ENCODE results near the gene CYBC1.
A peak's percentile ranks its signal among the peaks of the same experiment; 100 is the strongest.
"Not testable (repeated sequence)": the region's sequence is repeated elsewhere in the genome, so short reads cannot be mapped to it uniquely, and the experiment has no call there.

The CYBC1 gene

DNA sequence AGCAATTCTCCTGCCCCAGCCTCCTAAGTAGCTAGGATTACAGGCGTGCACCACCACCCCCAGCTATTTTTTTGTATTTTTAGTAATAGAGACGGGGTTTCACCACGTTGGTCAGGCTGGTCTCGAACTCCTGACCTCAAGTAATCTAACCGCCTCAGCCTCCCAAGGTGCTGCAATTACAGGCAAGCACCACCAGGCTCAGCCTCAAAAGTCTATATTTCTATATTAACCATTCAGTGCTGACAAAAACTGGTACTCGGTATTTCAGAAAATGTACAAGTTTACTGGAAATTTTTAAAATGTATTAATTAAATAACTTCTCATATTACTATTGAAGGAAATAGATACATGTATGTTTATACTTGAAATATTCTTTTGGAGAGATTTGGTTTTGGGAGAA lies 33.8 kb downstream of the CYBC1 start:
- TF ChIP-seq, protein P1, sequence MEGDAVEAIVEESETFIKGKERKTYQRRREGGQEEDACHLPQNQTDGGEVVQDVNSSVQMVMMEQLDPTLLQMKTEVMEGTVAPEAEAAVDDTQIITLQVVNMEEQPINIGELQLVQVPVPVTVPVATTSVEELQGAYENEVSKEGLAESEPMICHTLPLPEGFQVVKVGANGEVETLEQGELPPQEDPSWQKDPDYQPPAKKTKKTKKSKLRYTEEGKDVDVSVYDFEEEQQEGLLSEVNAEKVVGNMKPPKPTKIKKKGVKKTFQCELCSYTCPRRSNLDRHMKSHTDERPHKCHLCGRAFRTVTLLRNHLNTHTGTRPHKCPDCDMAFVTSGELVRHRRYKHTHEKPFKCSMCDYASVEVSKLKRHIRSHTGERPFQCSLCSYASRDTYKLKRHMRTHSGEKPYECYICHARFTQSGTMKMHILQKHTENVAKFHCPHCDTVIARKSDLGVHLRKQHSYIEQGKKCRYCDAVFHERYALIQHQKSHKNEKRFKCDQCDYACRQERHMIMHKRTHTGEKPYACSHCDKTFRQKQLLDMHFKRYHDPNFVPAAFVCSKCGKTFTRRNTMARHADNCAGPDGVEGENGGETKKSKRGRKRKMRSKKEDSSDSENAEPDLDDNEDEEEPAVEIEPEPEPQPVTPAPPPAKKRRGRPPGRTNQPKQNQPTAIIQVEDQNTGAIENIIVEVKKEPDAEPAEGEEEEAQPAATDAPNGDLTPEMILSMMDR (IDR thresholded peaks at IDR 0.05; ENCODE audit: extremely low read depth, insufficient read depth, missing control alignments) = no peak
- in situ Hi-C loops (cut with MboI; ENCODE audit: low pct_unique_long_range_greater_than_20kb, low sequenced_read_pairs, unreplicated experiment) = no loop called here

DNA sequence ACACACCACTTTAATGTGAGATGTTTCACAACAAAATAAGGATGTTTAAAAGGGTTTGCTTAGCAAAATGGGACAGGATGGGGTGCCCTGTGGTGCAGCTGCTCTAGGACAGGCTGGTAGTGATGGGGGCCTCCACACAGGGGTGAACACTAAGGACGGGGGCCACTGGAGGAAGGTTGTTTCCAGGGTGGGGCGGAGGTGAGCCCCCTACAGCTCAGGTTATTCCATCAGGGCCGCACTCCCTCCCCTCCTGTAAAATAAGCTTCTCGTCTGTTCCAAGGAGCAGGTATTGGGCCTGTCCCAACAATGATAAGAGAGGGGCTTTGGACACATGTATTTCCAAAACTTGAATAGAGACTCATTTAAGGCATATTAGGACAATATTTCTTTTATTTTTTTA lies 34.3 kb downstream of the CYBC1 start:
- in situ Hi-C loops (cut with MboI; ENCODE audit: low pct_unique_long_range_greater_than_20kb, low sequenced_read_pairs, unreplicated experiment) = no loop called here
- DNase-seq (ENCODE audit: low spot score) = no peak
- TF ChIP-seq, protein P1 (IDR thresholded peaks at IDR 0.05; ENCODE audit: extremely low read depth, insufficient read depth, missing control alignments) = no peak

More for the DNA sequence above, 33.8 kb downstream of the CYBC1 start:
- no peak for DNase-seq (ENCODE audit: low spot score)

DNA sequence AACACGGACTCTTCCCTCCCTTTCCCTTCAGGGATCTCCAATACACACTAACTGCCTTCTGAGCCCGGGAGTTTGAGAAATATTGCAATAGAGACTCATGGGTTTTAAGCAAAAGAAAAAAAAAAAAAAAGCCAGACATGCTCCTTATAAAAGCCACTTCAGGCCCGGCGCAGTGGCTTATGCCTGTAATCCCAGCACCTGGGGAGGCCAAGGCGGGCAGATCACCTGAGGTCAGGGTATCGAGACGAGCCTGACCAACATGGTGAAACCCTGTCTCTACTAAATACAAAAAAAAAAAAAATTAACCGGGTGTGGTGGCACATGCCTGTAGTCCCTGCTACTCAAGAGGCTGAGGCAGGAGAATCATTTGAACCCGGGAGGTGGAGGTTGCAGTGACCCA lies 34.8 kb downstream of the CYBC1 start:
- in situ Hi-C loops (cut with MboI; ENCODE audit: low pct_unique_long_range_greater_than_20kb, low sequenced_read_pairs, unreplicated experiment) = no loop called here
- no peak for DNase-seq (ENCODE audit: low spot score)
- TF ChIP-seq, protein P1 (IDR thresholded peaks at IDR 0.05; ENCODE audit: extremely low read depth, insufficient read depth, missing control alignments) = no peak

DNA sequence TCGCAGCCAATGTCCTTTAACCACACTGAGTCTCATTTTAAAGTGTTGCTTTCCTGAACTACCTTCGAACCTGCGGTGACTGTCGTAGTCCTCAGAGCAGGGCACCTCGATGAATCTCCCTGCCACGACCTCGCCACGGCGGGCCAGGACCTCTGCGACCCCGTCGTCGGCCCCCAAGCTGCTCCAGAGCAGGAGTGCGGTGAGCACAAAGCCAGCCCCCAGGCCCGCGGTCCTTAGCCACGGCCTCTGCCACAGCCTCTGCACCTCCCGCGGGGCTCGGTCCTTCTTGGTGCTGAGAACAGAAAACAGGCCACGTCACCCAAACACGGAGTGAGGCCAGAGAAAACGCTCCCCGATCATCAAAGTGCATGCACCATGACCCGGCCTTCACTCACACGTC lies 35.2 kb downstream of the CYBC1 start:
- TF ChIP-seq, protein P1 (IDR thresholded peaks at IDR 0.05; ENCODE audit: extremely low read depth, insufficient read depth, missing control alignments) = no peak
- in situ Hi-C loops (cut with MboI; ENCODE audit: low pct_unique_long_range_greater_than_20kb, low sequenced_read_pairs, unreplicated experiment) = no loop called here
- no peak for DNase-seq (ENCODE audit: low spot score)

DNA sequence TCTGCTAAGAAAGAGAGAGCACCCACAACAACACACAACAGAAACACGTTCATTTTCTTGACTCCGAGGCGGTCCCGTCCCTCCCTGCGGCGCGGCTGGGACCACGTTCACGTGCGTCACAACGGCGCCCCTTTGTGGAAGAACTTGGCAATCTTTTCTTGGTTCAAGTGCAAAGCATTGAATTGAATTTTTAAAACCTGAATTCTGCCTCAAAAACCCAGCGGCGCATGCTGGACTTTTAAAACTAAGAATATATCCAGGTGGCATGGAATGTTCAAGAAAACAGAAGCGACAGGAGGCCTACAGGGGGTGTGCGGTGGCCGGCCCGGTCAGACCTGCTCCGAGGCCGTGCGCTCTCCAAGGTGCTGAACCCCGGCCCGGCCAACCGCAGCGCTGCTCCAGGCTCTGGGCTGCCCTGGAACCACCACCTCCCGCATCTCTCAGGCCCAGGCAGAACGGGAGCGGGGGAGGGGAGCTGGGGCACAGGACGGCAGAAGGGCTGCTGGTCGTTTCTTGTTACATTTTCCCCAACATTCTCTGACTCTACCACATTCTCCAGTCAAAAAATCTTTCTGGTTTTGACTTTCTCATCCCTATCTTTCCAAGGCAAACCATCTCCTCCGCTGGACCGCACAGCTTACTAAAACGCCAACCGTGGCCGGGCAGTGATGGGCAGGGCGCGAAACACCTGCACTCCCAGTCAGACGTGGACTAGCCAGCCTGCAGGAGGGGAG lies 35.8 kb downstream of the CYBC1 start:
- peak; percentile 81 for DNase-seq (ENCODE audit: low spot score)
- in situ Hi-C loops (cut with MboI; ENCODE audit: low pct_unique_long_range_greater_than_20kb, low sequenced_read_pairs, unreplicated experiment) = no loop called here
- TF ChIP-seq, protein P1 (IDR thresholded peaks at IDR 0.05; ENCODE audit: extremely low read depth, insufficient read depth, missing control alignments) = peak; percentile 73

DNA sequence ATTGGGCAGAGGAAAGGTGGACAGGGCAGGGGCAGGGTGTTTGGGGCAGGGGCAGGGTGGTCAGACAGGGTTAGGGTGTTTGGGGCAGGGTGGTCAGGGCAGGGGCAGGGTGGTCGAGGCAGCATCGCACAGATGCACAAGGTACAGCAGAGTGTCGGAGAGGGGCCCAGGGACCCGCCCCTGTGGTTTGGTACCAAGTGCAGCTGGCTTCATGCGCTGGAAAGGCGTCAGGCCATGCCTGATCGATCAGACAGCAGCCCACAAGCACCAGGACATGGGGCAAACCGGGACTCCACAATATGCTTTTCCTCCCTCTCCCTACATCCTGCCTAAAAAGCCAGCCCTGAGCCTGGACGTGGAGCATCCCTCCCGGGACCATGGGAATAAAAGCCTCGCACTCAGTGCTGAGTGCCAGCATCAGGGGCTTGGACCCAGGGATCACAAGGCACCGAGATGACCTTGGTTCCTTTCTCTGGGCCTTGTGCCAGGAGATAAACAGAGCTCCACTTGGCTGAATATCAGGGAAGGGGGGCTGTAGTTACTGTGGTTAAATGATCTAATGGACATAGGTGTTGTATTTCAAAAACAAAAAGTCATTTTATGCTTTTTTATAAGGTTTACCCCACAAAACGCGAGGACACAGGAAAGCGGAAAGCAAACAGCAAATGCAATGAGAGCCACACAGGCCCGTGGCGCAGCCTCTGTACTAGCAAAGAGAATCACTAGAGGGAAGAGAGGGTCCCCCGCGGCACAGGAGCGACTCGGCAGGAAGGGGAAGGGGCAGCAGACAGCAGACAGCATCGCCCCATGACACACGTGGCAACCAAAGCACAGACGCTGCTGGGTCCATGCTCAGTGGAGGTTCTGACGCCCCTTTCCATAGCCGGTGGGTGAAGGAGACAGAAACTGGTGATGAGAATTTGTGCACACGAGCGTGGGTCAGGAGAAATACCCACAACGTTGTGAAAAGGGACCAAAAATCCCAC lies 37.7 kb downstream of the CYBC1 start:
- DNase-seq (ENCODE audit: low spot score) = no peak
- TF ChIP-seq, protein P1 (IDR thresholded peaks at IDR 0.05; ENCODE audit: extremely low read depth, insufficient read depth, missing control alignments) = no peak
- in situ Hi-C loops (cut with MboI; ENCODE audit: low pct_unique_long_range_greater_than_20kb, low sequenced_read_pairs, unreplicated experiment) = no loop called here

DNA sequence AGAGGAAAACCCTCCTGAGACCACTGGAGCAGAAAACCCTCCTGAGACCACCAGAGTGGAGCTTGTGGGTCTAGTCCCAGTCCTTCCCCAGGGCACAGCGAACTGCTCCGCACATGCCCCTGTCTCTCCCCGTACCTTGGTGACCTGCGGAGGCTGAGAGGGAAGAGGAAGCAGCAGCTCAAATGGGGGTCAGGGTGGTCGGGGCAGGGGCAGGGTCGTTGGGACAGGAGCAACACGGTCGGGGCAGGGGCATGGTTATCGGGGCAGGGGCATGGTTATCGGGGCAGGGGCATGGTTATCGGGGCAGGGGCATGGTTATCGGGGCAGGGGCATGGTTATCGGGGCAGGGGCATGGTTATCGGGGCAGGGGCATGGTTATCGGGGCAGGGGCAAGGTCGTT lies 38.5 kb downstream of the CYBC1 start:
- DNase-seq (ENCODE audit: low spot score); in situ Hi-C loops (cut with MboI; ENCODE audit: low pct_unique_long_range_greater_than_20kb, low sequenced_read_pairs, unreplicated experiment): not testable (repeated sequence)
